GM13977 (cell line): ENCODE measurements around the gene RHOT2.

Experiments used
- DNase-seq: peaks from one replicate; pipeline ENCODE4 v3.0.0; 2012; ENCODE audit warnings: low spot score
- CTCF ChIP-seq: IDR thresholded peaks from 2 replicates; pipeline ENCODE4 v1.5.1; 2012; ENCODE audit warnings: mild to moderate bottlenecking, control low read depth; ENCODE audit not compliant: insufficient read depth; ENCODE audit errors: extremely low read depth, missing control alignments
- in situ Hi-C: fragments of 300-500 bp; cut with MboI; formaldehyde crosslinking; loops from one replicate; pipeline ENCODE4 v1.12.0; 2022; ENCODE audit warnings: low sequenced_read_pairs, low pct_unique_long_range_greater_than_20kb, mixed read lengths, inconsistent platforms; ENCODE audit not compliant: unreplicated experiment

Gene RHOT2

GRCh38 chr16:702341-702740 is 34.4 kb downstream of the RHOT2 start:
- in situ Hi-C loops: no loop called here
- no peak for TF ChIP-seq CTCF
- DNase-seq: no peak

GRCh38 chr16:703406-703805 is 35.5 kb downstream of the RHOT2 start:
- no peak for TF ChIP-seq CTCF
- in situ Hi-C loops: no loop called here
- no peak for DNase-seq

DNA sequence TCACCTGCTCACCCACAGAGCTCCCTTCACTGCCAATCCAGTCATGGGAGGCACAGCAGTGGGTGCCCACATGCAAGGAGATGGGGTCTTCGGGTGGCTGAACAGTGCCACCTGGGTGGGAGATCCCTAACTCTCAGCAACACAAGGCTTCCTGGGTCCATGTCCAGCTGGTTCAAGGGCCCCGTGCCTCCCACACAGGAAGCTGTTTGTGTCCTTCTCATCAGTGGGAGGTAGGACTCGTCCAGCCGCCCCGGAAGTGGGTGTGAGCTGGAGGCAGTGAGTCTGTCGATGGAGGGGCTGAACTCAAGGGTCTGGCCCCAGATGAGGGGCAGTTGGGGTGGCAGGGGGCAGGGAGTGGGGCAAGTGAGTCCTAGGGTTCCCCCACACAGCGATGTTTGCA is 36.1 kb downstream of the RHOT2 start:
- in situ Hi-C loops: no loop called here
- DNase-seq: no peak
- TF ChIP-seq CTCF: no peak

DNA sequence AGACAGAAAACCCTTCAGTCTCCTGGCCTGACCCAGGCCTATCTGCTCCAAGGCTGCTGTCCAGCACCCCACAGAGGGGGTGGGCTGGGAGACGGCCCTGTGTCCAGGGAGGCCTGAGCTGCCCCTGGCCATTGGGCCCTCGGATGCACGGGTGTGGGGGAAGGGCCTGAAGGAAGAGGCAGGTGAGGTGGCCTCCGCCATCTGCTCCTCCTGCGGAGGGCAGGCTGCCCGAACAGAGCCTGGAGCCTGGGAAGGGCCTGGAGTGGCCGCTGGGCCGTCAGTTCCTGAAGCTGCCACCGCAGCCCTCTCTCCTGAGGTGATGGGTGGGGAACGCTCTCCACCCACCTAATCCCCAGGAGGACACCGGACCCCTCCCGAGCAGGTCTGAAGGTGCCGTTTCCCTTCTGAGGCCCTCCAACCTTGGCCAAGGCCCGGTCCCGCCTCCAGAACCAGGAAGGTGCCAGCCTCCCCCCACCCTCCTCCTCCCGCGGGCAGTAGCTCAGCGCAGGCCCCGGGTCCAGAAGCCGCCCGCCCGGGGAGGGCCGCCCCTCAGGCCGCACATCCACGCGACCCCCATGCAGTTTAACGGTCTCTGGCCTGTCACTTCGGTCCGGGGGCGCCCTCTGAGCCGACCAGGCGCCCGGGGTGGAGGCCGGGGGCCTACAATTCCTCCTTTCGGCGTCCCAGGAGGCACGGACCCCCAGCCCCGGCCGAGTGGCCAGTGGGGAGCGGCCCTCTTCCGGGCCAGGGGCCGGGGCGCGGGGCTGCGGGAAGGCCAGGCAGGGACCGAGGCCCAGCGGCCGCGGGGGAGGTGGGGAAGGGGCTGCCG is 36.8 kb downstream of the RHOT2 start:
- DNase-seq: no peak
- TF ChIP-seq CTCF: no peak
- in situ Hi-C loops: no loop called here

- no peak for DNase-seq
Observed at GRCh38 chr16:705431-706188, 37.7 kb downstream of the RHOT2 start, which contains the start of gene FBXL16. Gene FBXL16, minus strand, starts transcription at chr16:705801. Its CDS starts 8,396 bp downstream, at chr16:697405.

More at GRCh38 chr16:705431-706188, 37.7 kb downstream of the RHOT2 start, which contains the start of gene FBXL16:
- TF ChIP-seq CTCF: no peak
- in situ Hi-C loops: no loop called here
